MV-4-11 (cell line): Measurements from ENCODE around the gene CR1L.
"Not testable (repeated sequence)": the region's sequence is repeated elsewhere in the genome, so short reads cannot be mapped to it uniquely, and the experiment has no call there.

Experiments
- DNase-seq: peaks from one replicate; lab custom pipeline; 2025; lab: John Stamatoyannopoulos, UW

Gene CR1L

GRCh38 chr1:207682872-207683434 is 38.0 kb downstream of the CR1L start:
- not testable (repeated sequence) for DNase-seq

GRCh38 chr1:207690551-207690950 is 45.6 kb downstream of the CR1L start:
- DNase-seq = not testable (repeated sequence)

- DNase-seq = no peak
Measured at GRCh38 chr1:207691010-207691409, 46.1 kb downstream of the CR1L start.

GRCh38 chr1:207691841-207692240 is 46.9 kb downstream of the CR1L start:
- DNase-seq = peak; percentile 7

- DNase-seq = not testable (repeated sequence)
Measured at GRCh38 chr1:207692291-207692690, 47.4 kb downstream of the CR1L start.

GRCh38 chr1:207695891-207696290 is 51.0 kb downstream of the CR1L start:
- no peak for DNase-seq

- DNase-seq = peak; percentile 32
Measured at GRCh38 chr1:207698822-207699483, 54.0 kb downstream of the CR1L start.

GRCh38 chr1:207702317-207702716 is 57.4 kb downstream of the CR1L start:
- DNase-seq = no peak

GRCh38 chr1:207703712-207704111 is 58.8 kb downstream of the CR1L start:
- no peak for DNase-seq

GRCh38 chr1:207708004-207708403 is 63.1 kb downstream of the CR1L start:
- not testable (repeated sequence) for DNase-seq

GRCh38 chr1:207711285-207711684 is 66.4 kb downstream of the CR1L start:
- no peak for DNase-seq

- DNase-seq = not testable (repeated sequence)
Measured at GRCh38 chr1:207712701-207713100, 67.8 kb downstream of the CR1L start.

- DNase-seq = no peak
Measured at GRCh38 chr1:207713529-207713928, 68.6 kb downstream of the CR1L start.

- no peak for DNase-seq
Measured at GRCh38 chr1:207719234-207719633, 74.3 kb downstream of the CR1L start.

- DNase-seq = not testable (repeated sequence)
Measured at GRCh38 chr1:207728200-207728858, 83.4 kb downstream of the CR1L start.

- not testable (repeated sequence) for DNase-seq
Measured at GRCh38 chr1:207737503-207738157, 92.7 kb downstream of the CR1L start.

GRCh38 chr1:207738158-207738659 is 93.3 kb downstream of the CR1L start:
- DNase-seq = not testable (repeated sequence)

- DNase-seq = no peak
Measured at GRCh38 chr1:207740207-207740606, 95.3 kb downstream of the CR1L start.

GRCh38 chr1:207742850-207743555 is 98.1 kb downstream of the CR1L start:
- peak; percentile 51 for DNase-seq

GRCh38 chr1:207744000-207744534 is 99.1 kb downstream of the CR1L start:
- no peak for DNase-seq

- DNase-seq = no peak
Measured at GRCh38 chr1:207745285-207745684, 100.4 kb downstream of the CR1L start.
